H1 (cell line): ENCODE results near the gene ASB1. TPM values are rescaled to one million over a fixed set of nuclear protein-coding genes. Genes with fewer than 3 reads are reported as not detected.

Experiments
- ATF2 ChIP-seq: IDR thresholded peaks from 2 replicates; pipeline ENCODE4 v1.6.1; 2012; ENCODE audit warnings: low read length, inconsistent platforms
- polyA plus RNA-seq, 7 experiments: library from polyadenylated mRNA; depleted of rRNA in 3 of 7; stranded (reverse) in 5 of 7; unstranded in 2 of 7; fragments of >200 nt in 5 of 7; fragments of 200-250 nt in 2 of 7; gene quantifications; 1 replicate in 5 of 7; 2 replicates in 1 of 7; 4 replicates in 1 of 7; pipeline versions ENCODE4 v1.2.1 to v1.2.3, GENCODE V29; 2011 to 2013; ENCODE audit warnings: missing spikeins in 2 of 7, mixed read lengths in 2 of 7
- total RNA-seq: library from RNA; stranded (reverse); fragmentation: NEBNext Ultra II Directional; extraction: Animal tissue kit (Norgen Biotek cat#: 25700); gene quantifications from 2 replicates; pipeline ENCODE4 v1.2.1, GENCODE V29; 2021

ASB1 gene
- total and polyA plus RNA-seq, 2 of the 8 experiments (the other 6 are each of a cell fraction or from before 2014, with no cell fraction given) = 24.1 to 36.0 TPM

DNA sequence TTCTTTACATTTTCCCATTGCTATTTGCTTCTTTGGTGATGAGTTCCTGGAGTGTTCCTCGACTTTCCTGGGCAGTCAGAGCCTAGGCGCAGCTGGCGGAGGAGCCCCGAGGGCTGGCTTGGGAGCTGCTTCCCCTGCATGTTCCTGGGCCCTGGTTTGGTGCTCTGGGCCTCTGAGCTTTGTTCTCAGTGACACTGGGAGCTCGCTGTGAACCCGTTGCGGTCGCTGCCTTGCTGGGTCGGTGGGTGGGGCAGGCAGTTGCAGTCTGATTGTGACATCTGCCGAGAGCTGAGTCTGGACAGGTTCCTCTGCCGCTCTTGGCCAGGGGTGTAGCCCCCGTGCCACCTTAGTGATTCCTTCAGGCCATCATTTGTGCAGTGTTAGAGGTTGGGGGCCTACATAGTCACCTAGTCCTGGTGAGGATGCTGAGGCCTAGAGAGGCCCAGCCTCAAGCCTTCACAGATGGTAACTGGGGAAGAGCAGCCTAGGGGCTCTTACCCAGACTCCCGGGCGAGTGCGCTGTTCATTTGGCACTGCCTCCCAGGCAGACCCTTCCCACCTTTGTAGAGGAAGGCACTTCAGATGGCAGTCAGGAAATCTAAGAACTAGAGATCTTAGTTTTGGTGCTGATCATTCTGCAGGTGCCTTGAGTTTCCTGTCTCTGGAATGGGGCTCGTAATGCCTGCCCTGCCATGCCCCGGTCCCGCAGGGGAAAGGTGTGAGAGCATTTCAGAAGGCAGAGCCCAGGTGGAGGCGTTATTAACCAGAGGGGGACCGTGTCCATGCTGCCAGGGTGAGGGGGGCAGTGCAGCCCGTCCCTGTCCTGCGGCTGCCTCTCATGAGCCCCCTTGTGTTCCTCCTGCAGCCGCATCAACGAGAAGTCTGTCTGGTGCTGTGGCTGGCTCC, 8.4 kb downstream of the ASB1 start (continued):
- no peak for TF ChIP-seq ATF2
